Stimulated activated effector memory CD8-positive, alpha-beta T cell treated with anti-CD3 and anti-CD28 coated beads, Interleukin-12 subunit alpha, Interleukin-12 subunit beta, amount 100 ng/mL, for 72 hours (primary cell): ENCODE measurements around the gene GABRR2.

ENCODE experiments used
- ATAC-seq: fragments of 150-1000 bp; cut with Tn5 transposase; 2 replicates; pipeline ENCODE4 v1.10.0; 2021
- DNase-seq, 2 donors: peaks; one replicate each; pipeline ENCODE4 v3.0.0; 2021 to 2022; ENCODE audit warnings: low spot score in 2 of 2
- H3K27ac Mint-ChIP-seq: one replicate; pipeline ENCODE4 v1.8.0; 2022; ENCODE audit warnings: mild to moderate bottlenecking, mixed read lengths
- H3K36me3 Mint-ChIP-seq: one replicate; pipeline ENCODE4 v1.8.0; 2022; ENCODE audit warnings: mild to moderate bottlenecking, mixed read lengths
- H3K4me1 Mint-ChIP-seq: one replicate; pipeline ENCODE4 v1.8.0; 2022; ENCODE audit warnings: mixed read lengths
- H3K4me3 Mint-ChIP-seq: one replicate; pipeline ENCODE4 v1.8.0; 2022; ENCODE audit warnings: mild to moderate bottlenecking, mixed read lengths
- H3K9me3 Mint-ChIP-seq: one replicate; pipeline ENCODE4 v1.8.0; 2022; ENCODE audit warnings: mixed read lengths

Gene GABRR2

DNA sequence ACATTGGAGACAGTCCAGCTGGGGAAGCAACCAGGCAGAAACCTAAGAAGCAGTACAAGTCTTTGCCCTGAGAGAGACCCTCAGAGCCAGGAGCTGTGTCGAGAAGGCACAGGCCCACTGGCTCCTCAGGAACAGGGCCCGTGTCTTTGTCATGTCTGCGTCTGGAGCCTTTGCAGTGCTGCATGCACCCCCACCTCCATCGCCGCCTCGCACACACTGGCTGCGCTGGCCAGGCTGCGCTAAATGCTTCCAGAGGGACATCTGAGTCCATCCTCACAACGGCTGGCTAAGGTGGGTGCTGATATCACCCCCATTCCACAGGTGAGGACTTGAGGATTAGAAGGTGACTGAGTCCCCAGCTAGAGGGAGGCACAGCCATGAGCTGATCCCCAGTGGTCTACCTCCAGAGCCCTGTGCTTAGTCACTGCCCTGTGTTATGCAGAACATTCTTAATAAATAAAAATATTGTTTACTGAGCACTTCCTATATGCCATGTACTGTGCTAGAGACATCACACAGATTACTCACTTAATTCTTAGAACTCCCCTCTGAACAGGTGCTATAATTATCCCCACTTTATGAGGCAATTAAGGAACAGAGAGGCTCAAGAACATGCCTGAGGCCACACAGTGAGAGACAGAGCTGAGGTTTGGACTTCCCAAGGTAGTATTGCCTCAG lies 27.6 kb downstream of the GABRR2 start:
- peak; percentile 11 for ATAC-seq
- no peaks in the 10 kb centered on the region for H3K9me3 Mint-ChIP-seq
- H3K4me3 Mint-ChIP-seq, result no peak overlapping the region
- no peak for DNase-seq
- H3K27ac Mint-ChIP-seq, result no peak overlapping the region
- H3K36me3 Mint-ChIP-seq, result no peaks in the 10 kb centered on the region
- H3K4me1 Mint-ChIP-seq, result no peaks in the 10 kb centered on the region

DNA sequence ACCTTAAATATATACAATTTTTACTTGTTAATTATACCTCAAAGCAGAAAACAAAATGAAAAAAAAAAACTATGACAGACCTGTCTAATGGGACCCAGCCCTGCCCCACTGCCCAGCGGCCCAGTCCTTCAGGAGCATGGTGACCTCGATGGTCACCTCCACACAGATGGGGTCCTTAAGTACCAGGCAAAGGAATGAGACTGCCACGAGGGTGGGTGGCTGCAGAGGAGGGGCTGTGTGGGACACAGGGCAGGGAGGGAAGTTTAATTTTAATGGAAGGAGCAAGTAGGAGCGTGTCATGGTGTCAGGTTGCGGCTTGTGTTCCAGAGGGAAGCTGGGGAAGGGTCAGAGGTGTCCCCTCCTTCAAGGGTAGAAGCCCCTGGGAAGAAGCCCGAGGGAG lies 28.6 kb downstream of the GABRR2 start:
- no peak overlapping the region for H3K27ac Mint-ChIP-seq
- no peak for ATAC-seq
- no peaks in the 10 kb centered on the region for H3K9me3 Mint-ChIP-seq
- no peak overlapping the region for H3K4me3 Mint-ChIP-seq
- H3K36me3 Mint-ChIP-seq, result no peaks in the 10 kb centered on the region
- H3K4me1 Mint-ChIP-seq, result peaks cover 7% of the 10 kb centered on the region
- DNase-seq, result no peak

DNA sequence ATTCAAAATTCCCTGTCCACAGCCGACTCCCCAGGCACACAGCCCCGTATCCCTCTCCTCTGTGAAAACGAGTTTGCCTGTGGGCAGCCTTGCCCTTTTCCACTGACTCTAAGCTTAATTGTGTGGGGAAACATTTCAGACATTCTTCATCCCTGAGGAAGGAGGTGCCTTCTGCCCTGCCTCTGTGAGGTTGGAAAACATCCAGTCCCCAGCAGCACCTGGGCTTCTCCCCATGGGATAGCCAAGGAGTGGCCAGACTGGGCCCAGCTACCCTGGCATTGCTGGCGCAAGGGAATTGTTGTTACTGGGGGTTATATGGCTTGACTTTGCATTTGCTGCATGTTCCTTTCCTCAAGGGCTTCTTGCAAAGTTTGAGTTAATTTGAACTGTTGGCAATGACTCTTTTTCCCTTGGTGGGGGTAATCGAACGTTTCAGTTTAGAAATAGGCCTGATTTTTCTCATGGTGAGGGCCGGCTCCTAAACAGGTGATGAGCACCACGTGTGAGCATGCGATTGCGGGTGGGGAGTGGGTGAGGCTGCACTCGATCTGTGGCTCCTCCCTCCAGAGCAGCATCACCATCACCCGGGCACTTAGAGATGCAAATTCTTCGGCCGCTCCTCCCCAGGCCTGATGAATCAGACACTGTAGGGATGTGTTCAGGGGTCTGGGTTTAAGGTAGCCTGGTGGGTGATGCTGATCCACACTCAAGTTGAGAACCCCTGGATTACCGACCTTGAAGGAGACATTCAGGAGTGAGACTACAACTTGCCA lies 29.9 kb downstream of the GABRR2 start:
- peaks cover 7% of the 10 kb centered on the region for H3K4me1 Mint-ChIP-seq
- H3K36me3 Mint-ChIP-seq, result no peaks in the 10 kb centered on the region
- DNase-seq (no peak), ATAC-seq (no peak)
- H3K4me3 Mint-ChIP-seq, result no peak overlapping the region
- H3K27ac Mint-ChIP-seq, result no peak overlapping the region
- no peaks in the 10 kb centered on the region for H3K9me3 Mint-ChIP-seq

DNA sequence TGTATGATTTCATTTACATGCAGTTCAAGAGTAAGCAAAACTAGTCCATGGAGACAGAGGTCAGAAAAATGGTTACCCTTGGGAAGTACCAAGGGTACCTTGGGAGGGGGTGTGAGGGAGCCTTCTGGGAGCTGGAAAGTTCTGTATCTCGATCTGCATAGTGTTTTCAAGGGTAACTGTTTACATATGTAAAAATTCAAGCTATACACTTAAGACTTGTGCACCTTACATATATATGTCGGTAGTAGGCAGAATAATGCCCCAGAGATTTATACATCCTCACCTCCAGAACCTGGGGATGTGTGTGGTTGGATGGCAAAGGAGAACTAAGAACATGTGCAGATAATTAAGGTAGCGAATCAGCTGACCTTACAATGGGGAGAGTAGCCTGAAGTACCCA lies 31.0 kb downstream of the GABRR2 start:
- Mint-ChIP-seq H3K36me3 (no peaks in the 10 kb centered on the region), H3K4me1 (peaks cover 7% of the 10 kb centered on the region), H3K9me3 (no peaks in the 10 kb centered on the region), H3K27ac (no peak overlapping the region), H3K4me3 (no peak overlapping the region)
- no peak for DNase-seq
- no peak for ATAC-seq

DNA sequence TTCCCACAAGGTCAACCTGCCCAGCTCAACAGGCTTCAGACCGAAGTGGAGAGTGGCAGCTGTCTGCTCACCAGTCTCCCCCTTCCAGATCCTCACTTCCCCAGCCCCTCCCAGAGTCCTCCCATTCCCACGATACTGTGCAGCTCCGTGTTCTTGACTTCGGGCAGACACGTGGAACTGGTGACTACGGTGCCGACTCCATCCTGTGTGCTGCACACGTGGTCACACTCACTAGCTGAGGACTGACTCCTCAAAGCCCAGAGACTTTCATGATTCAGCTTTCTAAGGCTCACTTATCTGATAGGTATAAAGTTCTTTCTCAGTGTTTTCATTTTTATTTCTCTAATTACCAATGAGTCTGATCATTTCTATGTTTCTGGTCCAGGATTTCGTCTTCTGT lies 32.4 kb downstream of the GABRR2 start:
- H3K27ac Mint-ChIP-seq, result no peak overlapping the region
- ATAC-seq (no peak), DNase-seq (no peak)
- no peaks in the 10 kb centered on the region for H3K9me3 Mint-ChIP-seq
- H3K36me3 Mint-ChIP-seq, result no peaks in the 10 kb centered on the region
- peaks cover 7% of the 10 kb centered on the region for H3K4me1 Mint-ChIP-seq
- no peak overlapping the region for H3K4me3 Mint-ChIP-seq

DNA sequence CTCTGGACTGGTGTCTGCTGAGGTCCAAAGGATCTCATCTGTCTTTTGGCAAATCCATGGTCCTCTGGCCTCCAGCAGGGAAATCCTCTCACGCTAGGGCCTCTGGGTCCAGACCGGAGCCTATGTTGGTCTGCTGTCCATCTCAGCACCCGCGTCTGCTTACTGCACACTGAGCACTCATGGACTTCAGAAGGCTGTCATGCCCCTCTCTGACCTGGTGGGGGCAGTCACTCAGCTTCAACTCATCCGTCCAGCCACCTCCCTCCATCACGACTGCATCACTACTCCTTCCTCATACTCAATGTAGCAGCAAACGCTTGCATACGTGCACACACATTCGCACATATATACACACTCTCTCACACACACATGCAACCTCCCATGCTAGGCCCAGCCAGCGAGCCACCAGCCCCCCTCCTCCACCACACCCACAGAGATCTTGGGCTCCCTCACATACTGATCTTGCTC lies 33.3 kb downstream of the GABRR2 start:
- H3K27ac Mint-ChIP-seq, result no peak overlapping the region
- DNase-seq (peak in 1 of 2 donors; percentile 73), ATAC-seq (peak; percentile 79)
- no peaks in the 10 kb centered on the region for H3K36me3 Mint-ChIP-seq
- H3K9me3 Mint-ChIP-seq, result no peaks in the 10 kb centered on the region
- no peak overlapping the region for H3K4me3 Mint-ChIP-seq
- H3K4me1 Mint-ChIP-seq, result peaks cover 7% of the 10 kb centered on the region

DNA sequence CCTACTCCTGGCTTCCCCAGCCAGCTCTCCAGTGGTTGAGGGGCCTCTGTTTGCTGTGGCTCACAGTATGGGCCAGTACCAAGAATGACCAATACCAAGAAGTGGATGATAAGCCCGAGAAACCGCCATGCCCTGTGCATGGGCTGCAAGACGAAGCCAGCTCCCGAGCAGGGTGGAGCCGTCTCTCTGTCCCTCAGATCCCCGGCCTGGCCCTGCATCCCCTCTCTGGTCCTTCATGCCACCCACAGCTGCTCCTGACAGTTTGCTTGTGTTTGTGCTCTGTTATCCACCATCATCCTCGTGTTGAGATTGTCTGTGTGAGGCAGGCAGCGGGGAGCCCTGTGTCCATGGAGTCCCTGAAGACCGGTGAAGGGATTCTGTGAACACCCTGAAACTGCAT lies 36.1 kb downstream of the GABRR2 start:
- Mint-ChIP-seq H3K27ac (no peak overlapping the region), H3K4me3 (no peak overlapping the region), H3K9me3 (no peaks in the 10 kb centered on the region), H3K4me1 (peaks cover 7% of the 10 kb centered on the region), H3K36me3 (no peaks in the 10 kb centered on the region)
- ATAC-seq (no peak), DNase-seq (no peak)

DNA sequence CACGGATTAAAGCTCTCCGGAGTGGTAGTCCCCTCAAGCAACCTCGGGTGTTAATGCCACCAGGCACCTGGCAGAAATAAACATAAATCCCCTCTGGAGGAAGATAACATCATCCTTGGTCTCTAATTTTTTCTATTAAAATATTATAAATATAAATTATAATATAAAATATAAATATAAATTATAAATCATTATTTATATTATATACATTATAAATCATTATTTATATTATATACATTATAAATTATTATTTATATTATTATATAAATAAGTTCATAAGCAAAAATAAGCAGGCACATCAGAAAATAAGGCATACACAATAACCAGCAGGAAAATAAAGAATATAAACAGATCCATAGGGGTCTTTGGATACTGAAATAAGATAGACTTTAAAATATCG lies 39.2 kb downstream of the GABRR2 start:
- Mint-ChIP-seq H3K36me3 (no peaks in the 10 kb centered on the region), H3K27ac (no peak overlapping the region), H3K4me3 (no peak overlapping the region), H3K4me1 (no peaks in the 10 kb centered on the region), H3K9me3 (no peaks in the 10 kb centered on the region)
- no peak for ATAC-seq
- DNase-seq, result no peak

DNA sequence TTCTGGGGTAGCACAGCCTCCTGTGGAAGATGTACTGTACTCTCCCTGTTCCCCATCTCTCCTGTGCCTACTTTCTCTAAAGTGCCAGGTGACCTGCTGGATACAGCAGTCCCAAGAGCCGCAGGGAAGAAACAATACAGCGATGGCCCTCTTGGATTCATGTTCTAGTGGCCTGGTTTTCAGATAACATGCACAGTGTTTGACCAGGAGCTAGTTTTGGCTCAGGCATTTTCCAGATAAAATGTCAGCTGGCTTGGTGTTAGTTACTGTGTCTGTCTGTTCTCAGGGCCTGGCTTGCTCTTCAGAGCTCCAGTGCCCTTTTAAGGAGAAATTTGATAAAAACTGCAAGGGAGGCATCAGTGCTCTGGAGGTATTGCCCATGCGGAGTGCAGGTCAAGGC lies 41.3 kb downstream of the GABRR2 start:
- Mint-ChIP-seq H3K9me3 (no peaks in the 10 kb centered on the region), H3K27ac (no peak overlapping the region), H3K4me3 (no peak overlapping the region), H3K36me3 (no peaks in the 10 kb centered on the region), H3K4me1 (no peaks in the 10 kb centered on the region)
- ATAC-seq (no peak), DNase-seq (no peak)

DNA sequence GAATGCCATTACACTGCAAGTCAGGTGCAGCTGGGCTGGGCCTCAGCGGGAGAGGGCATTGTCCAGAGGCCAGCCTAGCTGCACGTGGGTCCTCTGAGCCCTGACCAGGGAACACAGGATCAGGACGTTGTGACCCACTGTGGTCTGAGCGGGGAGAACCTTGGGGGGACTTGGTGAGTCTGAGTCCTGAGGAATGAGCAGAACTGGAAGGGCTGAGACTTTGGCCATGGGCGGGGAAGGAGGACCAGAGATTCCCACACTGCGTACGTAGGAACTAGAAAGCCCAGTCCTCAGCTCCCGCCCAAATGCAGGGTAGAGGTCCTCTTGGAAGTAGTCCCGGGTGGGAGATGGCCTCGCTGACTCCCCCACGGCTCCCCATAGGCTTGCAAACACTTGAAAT lies 42.5 kb downstream of the GABRR2 start:
- no peaks in the 10 kb centered on the region for H3K4me1 Mint-ChIP-seq
- no peak for DNase-seq
- H3K4me3 Mint-ChIP-seq, result no peak overlapping the region
- no peak overlapping the region for H3K27ac Mint-ChIP-seq
- ATAC-seq, result no peak
- no peaks in the 10 kb centered on the region for H3K9me3 Mint-ChIP-seq
- H3K36me3 Mint-ChIP-seq, result no peaks in the 10 kb centered on the region

DNA sequence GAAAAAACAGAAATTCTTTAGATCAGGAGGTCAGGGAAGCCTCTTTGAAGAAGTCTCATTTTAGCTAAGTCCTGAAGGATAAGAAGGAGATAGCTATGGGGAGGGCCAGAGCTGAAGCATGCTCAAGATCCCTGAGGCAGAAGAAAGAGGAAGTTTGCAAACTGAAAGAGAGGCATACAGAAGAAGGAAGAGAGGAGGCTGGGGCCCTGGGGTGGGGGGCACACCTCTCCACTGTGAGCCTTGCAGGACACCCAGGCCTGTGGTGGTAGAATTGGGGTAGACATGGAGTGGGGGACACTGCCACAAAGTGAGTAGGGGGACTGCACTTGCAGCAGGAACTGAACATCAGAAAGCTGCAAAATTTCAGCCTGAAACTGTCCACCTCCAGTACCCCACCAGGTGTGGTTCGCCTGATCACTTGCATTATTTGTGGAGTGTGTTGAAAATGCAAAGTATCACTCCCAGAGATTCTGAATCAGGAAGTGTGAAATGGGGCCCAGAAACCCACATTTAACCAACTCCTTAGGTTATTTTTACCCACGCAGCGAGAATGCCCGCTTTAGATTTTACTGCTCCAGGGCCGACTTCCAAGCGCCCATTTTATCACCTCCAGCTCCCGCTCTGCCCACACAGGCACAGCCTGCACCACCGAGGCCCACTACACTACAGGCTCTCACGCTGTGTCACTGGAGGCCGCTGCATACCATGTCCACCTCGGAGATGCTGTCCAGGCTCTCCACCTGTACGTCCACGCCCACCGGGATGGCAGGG lies 44.0 kb downstream of the GABRR2 start:
- Mint-ChIP-seq H3K4me1 (no peaks in the 10 kb centered on the region), H3K27ac (no peak overlapping the region), H3K9me3 (no peaks in the 10 kb centered on the region), H3K4me3 (no peak overlapping the region), H3K36me3 (no peaks in the 10 kb centered on the region)
- ATAC-seq, result no peak
- DNase-seq, result no peak

DNA sequence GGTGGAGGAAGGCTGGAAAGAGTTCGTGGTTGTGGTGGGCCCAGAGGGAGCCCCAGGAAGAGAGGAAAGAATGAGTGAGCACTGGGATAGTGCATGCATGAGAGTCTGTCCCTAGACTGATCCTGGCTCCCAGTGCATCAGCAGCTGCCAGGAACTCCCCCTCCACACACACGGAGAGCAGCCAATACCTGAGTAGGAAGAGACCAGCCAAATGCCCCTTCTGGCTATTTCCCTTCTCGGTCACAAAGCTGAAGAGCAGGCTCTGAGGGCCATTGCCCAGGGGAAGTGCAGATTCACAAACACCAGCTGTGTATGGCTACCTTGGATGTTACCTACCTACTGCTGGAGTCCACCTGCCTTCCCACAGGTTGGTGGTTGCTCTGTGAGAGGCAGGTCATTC lies 45.1 kb downstream of the GABRR2 start:
- no peaks in the 10 kb centered on the region for H3K36me3 Mint-ChIP-seq
- DNase-seq, result no peak
- H3K27ac Mint-ChIP-seq, result no peak overlapping the region
- H3K4me1 Mint-ChIP-seq, result no peaks in the 10 kb centered on the region
- no peak for ATAC-seq
- H3K9me3 Mint-ChIP-seq, result no peaks in the 10 kb centered on the region
- no peak overlapping the region for H3K4me3 Mint-ChIP-seq

DNA sequence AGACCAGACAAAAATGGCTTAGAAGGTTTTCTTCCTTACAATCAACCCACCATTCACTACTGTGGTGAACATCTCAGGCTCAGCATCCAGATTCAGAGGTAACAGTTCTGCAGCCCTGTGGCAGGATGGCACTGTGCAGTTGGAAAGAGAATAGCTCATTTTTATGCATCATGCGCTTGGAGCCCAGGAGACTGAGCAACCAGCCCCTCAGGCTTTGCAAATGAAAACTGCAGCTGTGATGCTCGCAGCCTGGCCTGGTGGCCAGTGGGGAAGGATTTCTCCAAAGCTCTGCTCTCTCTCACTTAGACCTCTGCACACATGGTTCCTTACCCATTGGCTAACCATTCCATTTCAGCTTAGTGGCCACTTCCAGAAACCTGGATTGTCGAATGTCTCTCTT lies 45.8 kb downstream of the GABRR2 start:
- Mint-ChIP-seq H3K36me3 (no peaks in the 10 kb centered on the region), H3K27ac (no peak overlapping the region), H3K4me3 (no peak overlapping the region), H3K4me1 (no peaks in the 10 kb centered on the region), H3K9me3 (no peaks in the 10 kb centered on the region)
- no peak for ATAC-seq
- DNase-seq, result no peak

DNA sequence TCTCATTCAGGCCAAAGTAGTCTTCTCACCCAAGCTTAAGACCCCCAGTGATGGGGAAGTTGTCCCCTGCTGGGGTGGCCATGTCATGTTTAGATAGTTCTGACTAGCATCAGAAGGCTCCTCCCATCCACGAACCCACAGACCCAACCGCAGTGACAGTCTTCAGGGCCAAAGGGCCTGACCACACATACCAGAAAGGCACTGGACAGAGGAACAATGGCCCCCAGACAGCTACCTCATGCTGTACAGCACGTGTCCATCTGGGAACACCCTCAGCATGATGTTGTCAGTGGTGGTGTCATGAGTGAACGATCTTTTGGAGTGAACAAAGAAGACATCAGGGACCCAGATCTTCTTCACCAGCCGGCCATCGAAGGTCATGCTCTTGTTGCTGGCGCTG lies 46.3 kb downstream of the GABRR2 start:
- DNase-seq (no peak), ATAC-seq (no peak)
- Mint-ChIP-seq H3K4me3 (no peak overlapping the region), H3K9me3 (no peaks in the 10 kb centered on the region), H3K27ac (no peak overlapping the region), H3K36me3 (no peaks in the 10 kb centered on the region), H3K4me1 (no peaks in the 10 kb centered on the region)

DNA sequence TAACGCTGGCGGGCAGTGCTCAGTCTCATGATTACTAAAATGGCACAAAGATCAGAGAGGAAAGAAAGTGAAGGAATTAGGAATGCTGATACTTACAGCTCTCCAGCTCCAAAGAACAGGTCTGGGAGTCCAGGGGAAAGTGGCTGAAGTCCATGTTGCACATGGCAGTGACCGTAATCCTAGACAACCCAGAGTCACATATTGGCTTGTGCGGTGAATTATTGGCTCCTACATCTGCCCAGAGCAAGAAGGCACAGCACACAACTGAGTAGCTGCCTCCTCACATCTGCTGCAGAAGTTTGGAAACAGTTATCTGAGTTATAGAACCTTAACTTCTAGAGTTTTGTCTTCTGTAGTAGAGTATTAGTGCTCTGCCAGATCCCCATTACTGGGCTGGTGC lies 47.2 kb downstream of the GABRR2 start:
- Mint-ChIP-seq H3K27ac (no peak overlapping the region), H3K9me3 (no peaks in the 10 kb centered on the region), H3K4me1 (no peaks in the 10 kb centered on the region), H3K4me3 (no peak overlapping the region), H3K36me3 (no peaks in the 10 kb centered on the region)
- DNase-seq (no peak), ATAC-seq (no peak)

DNA sequence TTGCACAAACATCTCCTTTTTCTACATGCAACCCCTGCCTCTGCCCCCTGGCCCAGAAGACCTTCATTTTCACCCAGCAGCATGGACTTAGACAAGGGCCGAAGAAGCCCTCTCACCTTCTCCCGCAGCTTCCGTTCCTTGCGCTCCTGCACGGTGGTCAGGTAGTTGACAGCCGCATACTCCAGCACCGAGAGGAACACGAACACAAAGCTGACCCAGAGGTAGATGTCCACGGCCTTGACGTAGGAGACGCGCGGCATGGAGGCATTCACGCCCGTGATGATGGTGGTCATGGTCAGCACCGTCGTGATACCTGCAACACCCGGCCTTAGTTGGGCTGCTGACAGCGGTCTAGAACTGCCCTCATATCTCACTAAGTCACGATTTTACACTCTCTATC lies 50.8 kb downstream of the GABRR2 start:
- Mint-ChIP-seq H3K9me3 (no peaks in the 10 kb centered on the region), H3K27ac (no peak overlapping the region)
- no peak for ATAC-seq

More for the DNA sequence above, 50.8 kb downstream of the GABRR2 start:
- H3K36me3 Mint-ChIP-seq, result no peaks in the 10 kb centered on the region
- H3K4me3 Mint-ChIP-seq, result no peak overlapping the region
- no peaks in the 10 kb centered on the region for H3K4me1 Mint-ChIP-seq
- no peak for DNase-seq
